ENCODE results near the gene SLC25A5.

DNA sequence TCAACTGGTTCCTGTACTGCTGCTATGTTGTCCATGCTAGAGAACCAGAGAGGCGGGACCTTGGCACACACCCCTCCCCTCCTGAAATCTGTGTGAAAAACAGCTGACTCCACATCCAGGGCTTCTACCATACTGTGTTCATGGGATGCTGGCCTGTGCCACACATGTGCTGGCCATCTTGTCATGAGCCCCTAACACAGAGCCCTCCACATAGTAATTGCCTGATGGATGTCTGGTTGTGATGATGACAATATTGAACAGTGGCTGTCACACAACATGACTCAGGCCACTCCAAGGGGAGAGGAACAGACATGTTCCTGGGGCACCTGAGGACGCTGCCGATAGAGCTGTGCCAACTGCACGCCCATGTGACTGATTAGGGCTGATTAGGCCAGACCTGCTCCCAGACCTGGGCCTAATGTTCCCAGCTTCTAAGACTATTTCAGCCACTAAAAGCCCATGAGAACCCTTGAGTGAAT is 13.1 kb downstream of the SLC25A5 start:
- TF ChIP-seq, protein P1, sequence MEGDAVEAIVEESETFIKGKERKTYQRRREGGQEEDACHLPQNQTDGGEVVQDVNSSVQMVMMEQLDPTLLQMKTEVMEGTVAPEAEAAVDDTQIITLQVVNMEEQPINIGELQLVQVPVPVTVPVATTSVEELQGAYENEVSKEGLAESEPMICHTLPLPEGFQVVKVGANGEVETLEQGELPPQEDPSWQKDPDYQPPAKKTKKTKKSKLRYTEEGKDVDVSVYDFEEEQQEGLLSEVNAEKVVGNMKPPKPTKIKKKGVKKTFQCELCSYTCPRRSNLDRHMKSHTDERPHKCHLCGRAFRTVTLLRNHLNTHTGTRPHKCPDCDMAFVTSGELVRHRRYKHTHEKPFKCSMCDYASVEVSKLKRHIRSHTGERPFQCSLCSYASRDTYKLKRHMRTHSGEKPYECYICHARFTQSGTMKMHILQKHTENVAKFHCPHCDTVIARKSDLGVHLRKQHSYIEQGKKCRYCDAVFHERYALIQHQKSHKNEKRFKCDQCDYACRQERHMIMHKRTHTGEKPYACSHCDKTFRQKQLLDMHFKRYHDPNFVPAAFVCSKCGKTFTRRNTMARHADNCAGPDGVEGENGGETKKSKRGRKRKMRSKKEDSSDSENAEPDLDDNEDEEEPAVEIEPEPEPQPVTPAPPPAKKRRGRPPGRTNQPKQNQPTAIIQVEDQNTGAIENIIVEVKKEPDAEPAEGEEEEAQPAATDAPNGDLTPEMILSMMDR (IDR thresholded peaks at IDR 0.05; ENCODE audit: insufficient read depth, low read length) = no peak
- TF ChIP-seq GABPA (IDR thresholded peaks at IDR 0.05; ENCODE audit: low read depth) = no peak

Data from HL-60 (cell line).